Retinal pigment epithelial cell (primary cell): Measurements from ENCODE around the gene FAXDC2.

Experiments used
- DNase-seq: peaks from one replicate; pipeline ENCODE4 v3.0.0-alpha.2; 2010; ENCODE audit warnings: low read depth
- H3K4me3 ChIP-seq: 2 replicates; pipeline ENCODE4 v1.5.1; 2011; ENCODE audit warnings: mild to moderate bottlenecking, low read length, control low read depth, moderate library complexity
- CTCF ChIP-seq: conservative IDR thresholded peaks from 2 replicates; pipeline ENCODE4 v1.5.1; 2011; ENCODE audit warnings: low read depth, low read length, control low read depth, inconsistent platforms

FAXDC2 gene

DNA sequence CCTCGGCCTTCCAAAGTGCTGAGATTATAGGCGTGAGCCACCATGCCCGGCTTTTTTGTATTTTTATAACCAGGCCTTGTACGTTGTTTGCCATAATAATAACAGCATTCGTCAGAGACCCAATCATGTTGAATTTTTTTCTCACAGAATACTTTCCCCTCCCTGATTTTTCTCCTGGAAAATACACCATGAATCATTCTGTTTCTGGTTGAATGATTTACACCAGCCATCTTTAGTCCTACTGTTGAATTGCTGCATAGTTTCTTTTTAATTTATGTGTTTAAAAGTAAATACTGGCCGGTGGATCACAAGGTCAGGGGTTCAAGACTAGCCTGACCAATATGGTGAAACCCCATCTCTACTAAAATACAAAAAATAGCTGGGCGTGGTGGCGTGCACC lies 11.5 kb upstream of the FAXDC2 start:
- no peak for TF ChIP-seq CTCF
- no peak overlapping the region for H3K4me3 ChIP-seq
- DNase-seq, result no peak

- no peak for DNase-seq
- TF ChIP-seq CTCF, result no peak
- no peak overlapping the region for H3K4me3 ChIP-seq
These were observed 10.4 kb upstream of the FAXDC2 start for GRCh38 chr5:154860765-154861164.

DNA sequence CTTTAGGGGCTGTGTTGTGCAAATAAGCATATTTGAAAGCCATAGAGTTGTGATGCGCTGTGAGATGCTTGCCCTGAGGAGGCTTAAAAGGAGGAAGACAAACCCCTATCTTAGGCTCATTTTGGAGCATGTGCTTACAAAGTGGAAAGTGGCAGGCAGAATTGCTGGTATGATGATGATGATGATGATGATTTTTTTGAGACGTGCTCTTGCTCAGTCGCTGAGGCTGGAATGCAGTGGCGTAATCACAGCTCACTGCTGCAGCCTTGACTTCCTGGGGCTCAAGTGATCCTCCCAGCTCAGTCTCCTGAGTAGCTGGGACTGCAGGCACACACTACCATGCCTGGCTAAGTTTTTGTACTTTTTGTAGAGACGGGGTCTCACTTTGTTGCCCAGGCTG lies 9.7 kb upstream of the FAXDC2 start:
- no peak for TF ChIP-seq CTCF
- H3K4me3 ChIP-seq, result peak overlapping the region; percentile 92
- no peak for DNase-seq

DNA sequence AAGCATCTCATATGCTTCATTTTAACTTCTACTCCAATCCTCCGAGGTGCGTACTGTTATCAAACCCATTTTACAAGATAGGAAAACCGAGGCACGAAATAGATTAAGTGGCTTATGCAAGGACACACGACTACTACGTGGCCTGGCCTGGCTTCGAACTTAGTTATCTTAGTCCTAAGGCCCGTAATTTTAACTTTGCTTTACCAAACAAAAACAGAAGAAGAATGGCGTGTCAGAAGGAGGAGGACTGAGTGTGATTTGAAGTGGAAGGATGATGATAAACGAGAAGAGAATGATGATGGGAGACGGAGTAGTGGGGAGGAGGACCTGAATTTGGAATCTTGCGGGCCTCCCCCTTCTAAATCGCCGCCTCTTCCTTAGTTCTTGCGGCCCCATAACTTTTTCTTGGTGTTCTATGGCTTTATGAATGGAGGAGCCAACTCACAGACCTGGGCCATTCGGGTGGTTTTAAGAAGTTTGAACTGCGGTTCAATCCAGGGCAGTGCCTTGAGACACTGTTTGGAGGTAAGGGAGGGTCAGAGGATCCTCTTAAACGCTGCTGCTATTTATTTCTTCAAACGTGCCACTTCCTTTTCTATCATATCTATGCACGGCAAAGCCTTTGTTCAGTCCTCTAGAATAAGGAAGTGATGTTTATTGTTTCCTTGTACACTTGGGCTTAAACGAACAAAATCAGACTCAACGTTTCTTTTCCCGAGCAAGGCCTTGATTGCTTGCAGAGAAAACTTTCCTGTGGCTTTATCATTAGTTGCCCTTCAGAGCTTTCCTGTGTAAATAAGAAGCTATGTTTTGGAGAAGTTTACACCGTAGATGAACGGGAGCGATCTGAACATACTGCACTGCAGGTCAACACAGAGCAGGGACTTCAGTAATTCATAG lies 8.8 kb upstream of the FAXDC2 start:
- TF ChIP-seq CTCF, result no peak
- peak overlapping the region; percentile 92 for H3K4me3 ChIP-seq
- no peak for DNase-seq

DNA sequence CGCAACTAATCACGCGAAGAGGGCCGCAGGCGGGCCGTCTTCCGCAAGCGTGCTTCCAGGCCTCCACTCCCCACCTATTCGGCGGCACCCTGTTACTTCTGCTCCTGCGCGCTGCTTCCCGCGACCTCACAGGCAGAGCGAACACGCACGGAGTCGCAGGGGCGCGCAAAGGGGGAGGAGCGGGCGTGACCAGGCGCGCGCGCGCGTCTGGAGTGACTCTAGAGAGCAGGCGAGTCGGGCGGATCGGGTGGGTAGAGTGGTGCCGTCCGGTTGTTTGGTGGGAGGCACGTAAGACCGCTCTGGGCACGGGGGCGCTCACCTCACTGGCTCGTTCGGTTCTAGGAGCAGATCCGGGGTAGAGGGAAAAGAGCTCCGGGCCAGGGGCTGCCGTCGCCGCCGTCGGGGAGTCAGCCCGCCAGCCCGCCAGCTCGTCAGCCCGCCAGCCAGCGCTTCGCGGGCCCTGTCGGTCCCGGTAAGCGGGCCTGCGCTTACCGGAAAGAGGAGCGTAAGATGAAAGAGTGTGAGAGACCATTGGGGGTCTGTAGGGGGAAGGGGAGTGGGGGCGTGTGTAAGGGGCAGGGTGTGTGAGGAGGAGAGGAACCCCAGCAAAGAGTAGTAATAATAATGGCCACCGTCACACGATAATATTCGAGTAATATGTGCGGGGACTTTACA lies 8.0 kb upstream of the FAXDC2 start, which contains the start of gene CNOT8:
Gene CNOT8 (plus strand): TSS at position 331 of the 675 bp plus-strand sequence. CDS start 4,652 bp downstream, outside the sequence.
- DNase-seq, result peak; percentile 94
- TF ChIP-seq CTCF, result no peak
- H3K4me3 ChIP-seq, result peak within 1 kb of the TSS; percentile 92

DNA sequence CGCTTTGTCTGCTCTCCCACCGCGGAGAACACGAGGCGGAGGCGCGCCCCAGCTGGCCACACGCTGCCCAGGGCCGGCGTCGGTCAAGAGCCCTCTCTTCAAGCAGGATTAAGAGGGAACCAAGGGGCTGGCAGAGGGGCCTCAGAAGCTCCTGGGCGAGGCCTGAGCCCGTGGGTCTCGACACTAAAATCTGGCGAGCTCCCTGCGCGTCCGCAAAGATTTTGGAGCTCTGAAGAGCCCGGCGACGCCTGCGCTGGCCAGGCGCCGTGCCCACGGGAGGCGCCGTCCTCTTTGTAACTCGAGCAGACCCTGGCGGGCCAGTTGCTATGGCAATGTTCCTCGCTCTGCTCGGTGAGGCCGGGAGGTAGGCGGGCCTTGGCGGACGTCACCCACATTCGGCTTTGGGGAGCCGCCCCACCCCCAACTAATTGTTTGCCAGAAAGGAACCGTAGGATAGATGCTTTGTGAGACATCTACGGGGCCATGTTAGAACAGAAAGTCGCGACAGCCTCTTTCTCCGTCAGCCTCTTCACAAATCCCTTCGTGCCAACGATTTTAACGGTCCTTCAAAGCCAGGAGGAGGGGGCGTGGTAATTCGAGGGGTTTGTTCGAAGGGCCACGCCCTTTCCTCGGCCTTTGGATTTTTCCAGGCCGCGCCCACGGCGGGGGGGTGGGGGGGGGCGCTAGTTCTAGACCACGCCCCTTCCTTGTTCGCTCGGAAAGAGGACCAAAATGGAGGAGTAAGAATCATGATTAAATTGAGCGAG lies 7.3 kb upstream of the FAXDC2 start:
- DNase-seq, result peak; percentile 89
- peak overlapping the region; percentile 92 for H3K4me3 ChIP-seq
- no peak for TF ChIP-seq CTCF
